DOHH2 (cell line): Measurements from ENCODE around the gene NINJ1.

Experiments used
- H3F3A ChIP-seq: fragments of 200-600 bp; sonication (generic), shearing (Covaris generic); 2 replicates; pipeline ENCODE4 v1.6.0; 2016; ENCODE audit warnings: antibody characterized with exemption, mild to moderate bottlenecking; ENCODE audit not compliant: control insufficient read depth, insufficient read depth
- H3K27ac ChIP-seq: fragments of 200-600 bp; sonication (generic); 2 replicates; pipeline ENCODE4 v1.5.1; 2014; ENCODE audit warnings: low read depth, mild to moderate bottlenecking, low read length, moderate library complexity
- H3K27me3 ChIP-seq: fragments of 200-600 bp; sonication (generic); 2 replicates; pipeline ENCODE4 v1.6.1; 2014; ENCODE audit warnings: mild to moderate bottlenecking, low read length, mixed read lengths; ENCODE audit not compliant: control insufficient read depth
- H3K36me3 ChIP-seq: fragments of 200-600 bp; sonication (generic); 2 replicates; pipeline ENCODE4 v1.6.1; 2014; ENCODE audit warnings: mild to moderate bottlenecking, low read length, moderate library complexity, mixed read lengths; ENCODE audit not compliant: control insufficient read depth
- H3K4me1 ChIP-seq: fragments of 200-600 bp; sonication (generic); 2 replicates; pipeline ENCODE4 v1.6.1; 2014; ENCODE audit warnings: mild to moderate bottlenecking, low read length, mixed read lengths; ENCODE audit not compliant: control insufficient read depth
- H3K4me2 ChIP-seq: fragments of 200-600 bp; sonication (generic); 2 replicates; pipeline ENCODE4 v1.6.0; 2014; ENCODE audit warnings: mild to moderate bottlenecking, low read length, moderate library complexity
- H3K4me3 ChIP-seq: fragments of 200-600 bp; sonication (generic); 2 replicates; pipeline ENCODE4 v1.5.1; 2014; ENCODE audit warnings: mild to moderate bottlenecking, low read length, mixed read lengths
- H3K79me2 ChIP-seq: fragments of 200-600 bp; sonication (generic); 2 replicates; pipeline ENCODE4 v1.6.1; 2014; ENCODE audit warnings: mild to moderate bottlenecking, low read length, mixed read lengths; ENCODE audit not compliant: control insufficient read depth
- H3K9me2 ChIP-seq: fragments of 200-600 bp; sonication (generic); replicated peaks from 2 replicates; pipeline ENCODE4 v1.6.1; 2014; ENCODE audit warnings: mild to moderate bottlenecking, low read length, mixed read lengths; ENCODE audit not compliant: control insufficient read depth
- H3K9me3 ChIP-seq: fragments of 200-600 bp; sonication (generic); 2 replicates; pipeline ENCODE4 v1.6.1; 2014; ENCODE audit warnings: antibody characterized with exemption, low read length, mixed read lengths; ENCODE audit not compliant: control insufficient read depth, insufficient read depth
- H4K20me1 ChIP-seq: fragments of 200-600 bp; sonication (generic); 2 replicates; pipeline ENCODE4 v1.6.0; 2014; ENCODE audit warnings: low read depth, mild to moderate bottlenecking, antibody characterized with exemption, low read length, moderate library complexity; ENCODE audit not compliant: control insufficient read depth, insufficient read depth
- CTCF ChIP-seq: fragments of 200-600 bp; sonication (generic); IDR thresholded peaks from one replicate; pipeline ENCODE4 v1.5.1; 2014; ENCODE audit warnings: antibody characterized with exemption, mild to moderate bottlenecking, low read depth, low read length; ENCODE audit not compliant: poor library complexity, severe bottlenecking
- EZH2phosphoT487 ChIP-seq: fragments of 200-600 bp; sonication (generic); IDR thresholded peaks from 2 replicates; pipeline ENCODE4 v1.6.1; 2017; ENCODE audit warnings: borderline replicate concordance, mild to moderate bottlenecking, antibody characterized with exemption, low read length, moderate library complexity, mixed read lengths

NINJ1 gene

DNA sequence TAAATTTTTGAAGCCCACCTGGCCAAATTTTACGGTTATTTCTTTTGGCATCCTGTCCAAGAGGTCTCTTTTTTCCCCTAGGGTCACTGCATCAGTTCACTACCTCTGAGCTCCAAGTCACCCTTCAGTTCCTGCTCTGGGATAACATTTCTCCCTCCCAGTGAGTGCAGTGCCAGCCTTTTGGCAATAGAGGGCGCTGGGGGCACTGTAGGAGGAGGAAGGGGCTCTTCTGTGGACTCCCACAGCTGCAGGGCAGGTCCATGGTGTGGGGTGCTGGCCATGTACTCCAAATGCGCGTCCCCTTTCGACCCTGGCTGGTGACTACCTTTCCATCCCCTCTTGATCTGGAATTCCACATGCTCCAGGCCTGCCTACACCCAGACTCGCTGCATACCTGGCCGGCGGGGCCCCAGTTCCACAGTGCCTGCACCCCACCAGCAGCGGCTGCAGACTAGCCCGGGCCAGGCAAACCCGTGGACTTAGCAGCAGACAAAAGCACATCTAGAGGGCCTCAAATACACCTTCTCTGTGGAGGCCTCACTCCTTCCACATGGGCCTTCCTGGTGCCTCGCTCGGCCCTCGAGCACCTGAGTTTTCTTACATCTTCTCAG, 20.3 kb upstream of the NINJ1 start:
- Histone ChIP-seq H3F3A (no peaks in the 10 kb centered on the region), H3K9me2 (no peaks in the 10 kb centered on the region), H3K4me2 (no peak overlapping the region), H3K36me3 (no peaks in the 10 kb centered on the region), H3K4me3 (no peak overlapping the region), H4K20me1 (no peaks in the 10 kb centered on the region), H3K4me1 (peaks cover 47% of the 10 kb centered on the region), H3K9me3 (no peaks in the 10 kb centered on the region), H3K27ac (no peak overlapping the region), H3K27me3 (no peaks in the 10 kb centered on the region), H3K79me2 (no peaks in the 10 kb centered on the region)
- peak; percentile 95 for TF ChIP-seq CTCF
- no peak for TF ChIP-seq EZH2phosphoT487

GRCh38 chr9:93151097-93151784, 17.2 kb upstream of the NINJ1 start:
- TF ChIP-seq CTCF = no peak
- TF ChIP-seq EZH2phosphoT487 = no peak
- Histone ChIP-seq H3K4me1 (peaks cover 42% of the 10 kb centered on the region), H3K79me2 (no peaks in the 10 kb centered on the region), H4K20me1 (no peaks in the 10 kb centered on the region), H3K36me3 (no peaks in the 10 kb centered on the region), H3K27me3 (no peaks in the 10 kb centered on the region), H3K4me2 (no peak overlapping the region), H3F3A (no peaks in the 10 kb centered on the region), H3K27ac (no peak overlapping the region), H3K9me2 (no peaks in the 10 kb centered on the region), H3K4me3 (no peak overlapping the region), H3K9me3 (no peaks in the 10 kb centered on the region)

DNA sequence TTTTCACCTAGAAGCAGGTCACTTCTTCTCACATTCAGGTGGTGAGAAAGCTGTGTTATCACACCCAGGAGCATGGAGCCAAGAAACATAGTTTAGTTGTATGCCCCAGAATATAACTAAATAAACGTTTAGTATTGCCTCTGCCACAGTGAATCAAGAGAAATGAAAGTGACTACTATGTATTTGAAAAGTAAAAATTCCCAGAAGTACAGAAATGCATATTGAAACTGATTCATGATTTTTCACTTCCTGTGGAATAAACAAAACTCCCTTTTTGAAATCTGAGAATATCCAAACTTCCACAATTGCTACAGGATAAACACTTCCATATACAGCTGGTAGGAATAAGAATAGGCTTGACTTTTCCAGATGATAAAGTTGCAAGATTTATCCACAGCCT, 15.3 kb upstream of the NINJ1 start:
- Histone ChIP-seq H3F3A (peaks cover 4% of the 10 kb centered on the region), H3K9me3 (no peaks in the 10 kb centered on the region)

More for the DNA sequence above, 15.3 kb upstream of the NINJ1 start:
- H3K4me2 ChIP-seq = 0 out of 2 replicates have a peak overlapping the region, but pooled peaks have one; percentile 20
- no peak overlapping the region for H3K4me3 ChIP-seq
- TF ChIP-seq EZH2phosphoT487 = no peak
- no peak for TF ChIP-seq CTCF
- no peaks in the 10 kb centered on the region for H4K20me1 ChIP-seq
- no peaks in the 10 kb centered on the region for H3K9me2 ChIP-seq
- H3K4me1 ChIP-seq = peaks cover 53% of the 10 kb centered on the region
- H3K27me3 ChIP-seq = no peaks in the 10 kb centered on the region
- H3K36me3 ChIP-seq = no peaks in the 10 kb centered on the region
- H3K27ac ChIP-seq = no peak overlapping the region
- no peaks in the 10 kb centered on the region for H3K79me2 ChIP-seq
